Right lobe of liver (tissue), 4 donors: ENCODE results near the gene TDG.

ENCODE experiments used
- CTCF ChIP-seq, 4 donors: fragments of 200-600 bp in 3 of 4; fragments of 450-650 bp in 1 of 4; IDR thresholded peaks; one replicate each; pipeline versions ENCODE4 v1.5.1 to v1.8.0; 2016 to 2022; ENCODE audit warnings: antibody characterized with exemption in 4 of 4, mild to moderate bottlenecking in 2 of 4
- POLR2A ChIP-seq: fragments of 450-650 bp; IDR thresholded peaks from one replicate; pipeline ENCODE4 v1.6.1; 2017; ENCODE audit warnings: antibody characterized with exemption, mild to moderate bottlenecking
- donor health status: DM: no; HTN: no; CAD: no.
- donor health status: DM: no; HTN: no; CAD: no.
- donor health status: DM: no; HTN: yes; CAD: no.

- TF ChIP-seq CTCF (IDR thresholded peaks at IDR 0.05) (no peak), POLR2A (no peak)
These were observed 44.4 kb downstream of the TDG start for GRCh38 chr12:104010121-104010520.
